AG04449 (cell line): Measurements from ENCODE around the gene FBRS.

Source experiments
- CTCF ChIA-PET: fragments of 350-600 bp; formaldehyde crosslinking; extraction: SDS; loops from one replicate; lab custom pipeline; 2021; ENCODE audit warnings: antibody characterized with exemption; lab: Yijun Ruan, JAX
- POLR2A ChIA-PET: fragments of 400-600, 350-600 bp; formaldehyde crosslinking; extraction: SDS; loops from one replicate; lab custom pipeline; 2020; ENCODE audit warnings: antibody characterized with exemption, inconsistent platforms; lab: Yijun Ruan, JAX
- DNase-seq: peaks from one replicate; pipeline ENCODE4 v3.0.0-alpha.2; 2010; ENCODE audit warnings: low read depth, low spot score
- H3K4me3 ChIP-seq: 2 replicates; pipeline ENCODE4 v1.5.1; 2011; ENCODE audit warnings: low read depth, mild to moderate bottlenecking, control low read depth, low read length
- CTCF ChIP-seq: IDR thresholded peaks from one replicate; pipeline ENCODE4 v1.5.1; 2011; ENCODE audit warnings: mild to moderate bottlenecking, moderate library complexity, low read length, control low read depth, inconsistent platforms; ENCODE audit not compliant: insufficient read depth; ENCODE audit errors: missing control alignments

FBRS gene

GRCh38 chr16:30665155-30665829 lies 7.1 kb downstream of the FBRS start:
- no peak for TF ChIP-seq CTCF
- POLR2A ChIA-PET = no interaction called here
- no peak for DNase-seq
- no peak overlapping the region for H3K4me3 ChIP-seq
- CTCF ChIA-PET = interaction anchor here (1.6 to 2.0 kb wide), 3 partner anchors 13 to 32 kb away, joined by 5 to 17 read pairs (median 7); no protein-coding TSS in a partner anchor

- TF ChIP-seq CTCF = no peak
- POLR2A ChIA-PET = no interaction called here
- no peak for DNase-seq
- H3K4me3 ChIP-seq = no peak overlapping the region
- CTCF ChIA-PET = interaction anchor here (1.6 to 2.0 kb wide), 3 partner anchors 12 to 31 kb away, joined by 5 to 17 read pairs (median 7); no protein-coding TSS in a partner anchor
Measured at GRCh38 chr16:30665830-30666190, 7.6 kb downstream of the FBRS start.

GRCh38 chr16:30666681-30667080 lies 8.4 kb downstream of the FBRS start:
- ChIA-PET CTCF (interaction anchor here (0.8 to 2.0 kb wide), 4 partner anchors 8 to 31 kb away, joined by 4 to 17 read pairs (median 5); no protein-coding TSS in a partner anchor), POLR2A (no interaction called here)
- H3K4me3 ChIP-seq = no peak overlapping the region
- no peak for DNase-seq
- TF ChIP-seq CTCF = no peak

- POLR2A ChIA-PET = interaction anchor here (0.6 kb wide), 1 partner anchor 606 kb away, joined by 3 read pairs; no protein-coding TSS in a partner anchor
Measured at GRCh38 chr16:30667361-30667905, 9.2 kb downstream of the FBRS start.

GRCh38 chr16:30668393-30668792 lies 10.2 kb downstream of the FBRS start:
- no peak overlapping the region for H3K4me3 ChIP-seq
- ChIA-PET CTCF (no interaction called here), POLR2A (no interaction called here)
- TF ChIP-seq CTCF = no peak
- no peak for DNase-seq

More at GRCh38 chr16:30667361-30667905, 9.2 kb downstream of the FBRS start:
- CTCF ChIA-PET = interaction anchor here (0.6 to 1.1 kb wide), 3 partner anchors 8 to 27 kb away, joined by 3 to 5 read pairs (median 4); no protein-coding TSS in a partner anchor
- no peak overlapping the region for H3K4me3 ChIP-seq
- TF ChIP-seq CTCF = no peak
- no peak for DNase-seq
